K562 (cell line): ENCODE data around the gene DBX1. TPM values are rescaled to one million over a fixed set of nuclear protein-coding genes. Genes with fewer than 3 reads are reported as not detected.

Source experiments
- ATAC-seq: fragments of 200-7000 bp; cut with Tn5 transposase; 3 replicates; pipeline ENCODE4 v1.9.1; 2020; ENCODE audit warnings: moderate library complexity
- BruUV-seq: library from RNA; stranded (reverse); fragments of 400-500 nt; replicated peaks from 2 replicates; lab custom pipeline; 2021; lab: Mats Ljungman, UMichigan
- CTCF ChIA-PET: fragments of 300-600 bp; formaldehyde crosslinking; extraction: SDS; loops from one replicate; lab custom pipeline; 2021; ENCODE audit warnings: low intra/inter-chr PET ratio; lab: Yijun Ruan, JAX
- POLR2A ChIA-PET: fragments of 300-600, 350-650 bp; sonication (Branson Sonifier 250); formaldehyde crosslinking; extraction: SDS; loops from one replicate; lab custom pipeline; 2021; ENCODE audit warnings: antibody characterized with exemption, inconsistent platforms; lab: Yijun Ruan, JAX
- DNase-seq, 4 experiments: peaks; one replicate each; pipeline versions ENCODE4 v3.0.0 to v3.0.0-alpha.2; 2011 to 2018; ENCODE audit warnings: low spot score in 3 of 4, mixed read lengths in 3 of 4; ENCODE audit errors: extremely low read depth in 1 of 4
- FAIRE-seq: peaks from 2 replicates; lab custom pipeline; 2011; peaks lifted over from hg19 to GRCh38; lab: Jason Lieb, UNC
- H2AFZ ChIP-seq: 2 replicates; pipeline ENCODE4 v1.6.0; 2011; ENCODE audit warnings: low read depth, low read length, control low read depth, inconsistent platforms
- H3K27ac ChIP-seq: fragments of 200-600 bp; 3 replicates; pipeline ENCODE4 v1.8.0; 2011; ENCODE audit warnings: low read depth, mild to moderate bottlenecking, control low read depth, inconsistent platforms, low read length, moderate library complexity, mixed read lengths; ENCODE audit errors: extremely low read depth
- H3K27me3 ChIP-seq, 2 experiments: fragments of 300-600 bp in 1 of 2; 2 replicates in 1 of 2; 3 replicates in 1 of 2; pipeline versions ENCODE4 v1.6.0 to v1.8.0; 2011; ENCODE audit warnings: inconsistent platforms in 2 of 2, low read length in 2 of 2, mild to moderate bottlenecking in 1 of 2, mixed read lengths in 1 of 2, moderate library complexity in 1 of 2; ENCODE audit not compliant: control insufficient read depth in 2 of 2, insufficient read depth in 2 of 2
- H3K36me3 ChIP-seq: fragments of 300-600 bp; 3 replicates; pipeline ENCODE4 v1.8.0; 2011; ENCODE audit warnings: mild to moderate bottlenecking, low read length, inconsistent platforms; ENCODE audit not compliant: control insufficient read depth, insufficient read depth
- H3K4me1 ChIP-seq, 2 experiments: fragments of 200-600 bp in 1 of 2; replicated peaks in 1 of 2; 2 replicates in 1 of 2; 3 replicates in 1 of 2; pipeline versions ENCODE4 v1.5.1 to v1.8.0; 2011; ENCODE audit warnings: inconsistent platforms in 2 of 2, low read length in 2 of 2, mild to moderate bottlenecking in 1 of 2, mixed read lengths in 1 of 2, moderate library complexity in 1 of 2; ENCODE audit not compliant: control insufficient read depth in 2 of 2, insufficient read depth in 2 of 2
- H3K4me2 ChIP-seq: 2 replicates; pipeline ENCODE4 v1.6.1; 2011; ENCODE audit warnings: low read length, control low read depth, inconsistent platforms, mixed read lengths; ENCODE audit not compliant: insufficient read depth
- H3K4me3 ChIP-seq: fragments of 200-600 bp; sonication (generic), shearing (Covaris generic); 2 replicates; pipeline ENCODE4 v1.5.1; 2016; ENCODE audit warnings: control low read depth, inconsistent platforms
- H3K79me2 ChIP-seq: fragments of 200-600 bp; 3 replicates; pipeline ENCODE4 v1.8.0; 2011; ENCODE audit warnings: low read length, inconsistent platforms; ENCODE audit not compliant: control insufficient read depth, insufficient read depth
- H3K9ac ChIP-seq, 2 experiments: 2 replicates each; pipeline versions ENCODE4 v1.6.0 to v1.6.1; 2011; ENCODE audit warnings: low read depth in 2 of 2, low read length in 2 of 2, control low read depth in 1 of 2, inconsistent platforms in 1 of 2, mild to moderate bottlenecking in 1 of 2, mixed read lengths in 1 of 2; ENCODE audit not compliant: insufficient read depth in 1 of 2
- H3K9me1 ChIP-seq: one replicate; pipeline ENCODE4 v1.6.0; 2011; ENCODE audit warnings: inconsistent platforms, mild to moderate bottlenecking, low read length, moderate library complexity; ENCODE audit not compliant: control insufficient read depth, insufficient read depth
- H3K9me3 ChIP-seq: replicated peaks from 2 replicates; pipeline ENCODE4 v1.5.1; 2011; ENCODE audit warnings: low read depth, low read length, inconsistent platforms; ENCODE audit not compliant: control insufficient read depth, insufficient read depth
- H4K20me1 ChIP-seq: replicated peaks from 2 replicates; pipeline ENCODE4 v1.6.1; 2011; ENCODE audit warnings: low read length, inconsistent platforms, mixed read lengths; ENCODE audit not compliant: control insufficient read depth, insufficient read depth
- HIVEP1 ChIP-seq: fragments of 250-450 bp; sonication (Bioruptor Pico); IDR thresholded peaks from 2 replicates; pipeline ENCODE4 v1.4.0; 2020; ENCODE audit warnings: mild to moderate bottlenecking
- WGBS: fragments of 100-300 bp; shearing (Covaris generic); methylation state at CpG from one replicate; pipeline ENCODE4 v1.1.6; 2016; ENCODE audit warnings: low coverage, mixed read lengths; ENCODE audit not compliant: insufficient coverage; ENCODE audit errors: missing lambda C conversion rate; 5-methylcytosine and 5-hydroxymethylcytosine counted together
- in situ Hi-C: fragments of 300-500 bp; cut with MboI; formaldehyde crosslinking; loops from 4 replicates; pipeline ENCODE4 v1.15.0; 2018; ENCODE audit warnings: inconsistent platforms, mixed read lengths
- intact Hi-C: fragments of 100-400 bp; cut with micrococcal nuclease; formaldehyde crosslinking; loops from 2 replicates; pipeline ENCODE4 v1.14.2; 2022
- polyA plus RNA-seq, 8 experiments: library from polyadenylated mRNA; depleted of rRNA in 4 of 8; stranded (reverse) in 5 of 8; unstranded in 3 of 8; fragments of >200 nt; fragmentation: Nextera tagmentation in 2 of 8; fragmentation: Illumina TruSeq in 1 of 8; extraction: Ambion mirVana in 2 of 8; extraction: Trizol in 1 of 8; gene quantifications; 2 replicates each; pipeline versions ENCODE4 v1.2.1 to v1.2.3, GENCODE V29; 2011 to 2014; ENCODE audit warnings: inconsistent platforms in 1 of 8, missing spikeins in 1 of 8
- total RNA-seq, 7 experiments: library from RNA; depleted of rRNA in 6 of 7; stranded (reverse); fragments of >200 nt in 6 of 7; fragmentation: Illumina TruSeq in 2 of 7; extraction: Trizol in 2 of 7; gene quantifications; 2 replicates each; pipeline versions ENCODE4 v1.2.1 to v1.2.3, GENCODE V29; 2011 to 2021; ENCODE audit warnings: low replicate concordance in 1 of 7
- TF ChIP-seq, protein P1 (sequence below): fragments of 250-450 bp; sonication (Bioruptor Pico); IDR thresholded peaks from 2 replicates; pipeline ENCODE4 v1.4.0; 2020

The DBX1 gene
- total and polyA plus RNA-seq, 9 of the 15 experiments (the other 6 are each of a cell fraction or from before 2014, with no cell fraction given), result not detected

DNA sequence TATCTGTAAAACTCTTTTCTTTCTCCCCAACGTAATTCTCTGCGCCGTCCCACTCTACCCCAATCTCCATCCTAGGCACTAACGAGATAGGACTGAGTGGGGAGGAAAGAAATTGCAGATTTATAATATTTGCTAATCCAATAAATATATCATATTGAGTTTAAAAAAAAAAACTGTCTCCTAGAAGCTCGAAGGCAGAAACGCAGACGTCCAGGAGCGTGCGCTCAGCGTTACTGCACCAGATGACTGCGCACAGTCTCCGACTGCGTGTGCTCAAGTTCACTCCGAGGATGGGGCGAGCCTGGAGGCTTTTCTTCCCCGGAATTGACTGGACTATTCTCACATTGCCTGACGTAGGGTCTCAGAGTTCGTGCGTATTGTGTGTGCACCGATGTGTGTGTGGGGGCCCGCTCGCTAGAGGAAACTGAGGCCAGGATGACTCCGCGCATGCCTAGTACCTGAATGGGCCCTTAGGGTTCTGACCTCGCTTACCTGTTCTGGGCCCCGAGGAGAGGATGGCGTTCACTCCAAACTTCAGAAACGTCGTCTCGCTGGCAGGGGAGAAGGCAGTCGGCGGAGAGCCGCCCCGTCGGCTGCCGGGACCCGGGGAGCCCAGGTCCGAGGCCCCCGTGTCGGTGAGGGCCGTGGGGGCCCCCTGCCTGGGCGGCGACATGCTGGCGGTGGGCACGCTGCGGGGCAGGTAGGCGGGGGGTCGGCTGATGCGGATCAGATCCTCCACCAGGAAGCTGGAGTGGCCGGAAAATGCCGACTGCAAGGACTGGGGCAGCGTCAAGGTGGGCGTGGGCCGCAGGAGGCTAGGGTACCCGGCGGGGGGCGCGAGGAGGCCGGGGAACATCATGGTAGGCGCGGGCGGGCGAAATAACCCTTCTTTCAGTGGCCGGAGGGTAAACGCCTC is 551 bp downstream of the DBX1 start:
- ChIA-PET POLR2A (interaction anchor here (0.6 kb wide), 1 partner anchor 414 kb away, joined by 4 read pairs; no protein-coding TSS in a partner anchor), CTCF (no interaction called here)
- intact Hi-C loops, result no loop called here
- in situ Hi-C loops, result no loop called here
- H3K36me3 ChIP-seq, result no peaks in the 10 kb centered on the region
- H3K27me3 ChIP-seq, result peaks cover 61 to 66% of the 10 kb centered on the region in 2 experiments
- H3K9ac ChIP-seq, result no peak overlapping the region
- no peaks in the 10 kb centered on the region for H3K9me1 ChIP-seq
- no peak overlapping the region for H3K27ac ChIP-seq
- H3K4me2 ChIP-seq, result no peak overlapping the region
- 8% methylated on average over 36 of the region's 65 CpGs for WGBS
- BruUV-seq, result no TSS peak
- H3K4me3 ChIP-seq, result no peak overlapping the region
- peaks cover 0 to 22% of the 10 kb centered on the region in 2 experiments; a peak in 2 of 5 replicates for H3K4me1 ChIP-seq
- FAIRE-seq (no peak), DNase-seq (no peak), ATAC-seq (no peak)
- H2AFZ ChIP-seq, result no peak overlapping the region
- H3K79me2 ChIP-seq, result no peaks in the 10 kb centered on the region
- H3K9me3 ChIP-seq, result no peaks in the 10 kb centered on the region
- TF ChIP-seq HIVEP1 (CRISPR knock-in tag), result no peak
- TF ChIP-seq, protein P1, sequence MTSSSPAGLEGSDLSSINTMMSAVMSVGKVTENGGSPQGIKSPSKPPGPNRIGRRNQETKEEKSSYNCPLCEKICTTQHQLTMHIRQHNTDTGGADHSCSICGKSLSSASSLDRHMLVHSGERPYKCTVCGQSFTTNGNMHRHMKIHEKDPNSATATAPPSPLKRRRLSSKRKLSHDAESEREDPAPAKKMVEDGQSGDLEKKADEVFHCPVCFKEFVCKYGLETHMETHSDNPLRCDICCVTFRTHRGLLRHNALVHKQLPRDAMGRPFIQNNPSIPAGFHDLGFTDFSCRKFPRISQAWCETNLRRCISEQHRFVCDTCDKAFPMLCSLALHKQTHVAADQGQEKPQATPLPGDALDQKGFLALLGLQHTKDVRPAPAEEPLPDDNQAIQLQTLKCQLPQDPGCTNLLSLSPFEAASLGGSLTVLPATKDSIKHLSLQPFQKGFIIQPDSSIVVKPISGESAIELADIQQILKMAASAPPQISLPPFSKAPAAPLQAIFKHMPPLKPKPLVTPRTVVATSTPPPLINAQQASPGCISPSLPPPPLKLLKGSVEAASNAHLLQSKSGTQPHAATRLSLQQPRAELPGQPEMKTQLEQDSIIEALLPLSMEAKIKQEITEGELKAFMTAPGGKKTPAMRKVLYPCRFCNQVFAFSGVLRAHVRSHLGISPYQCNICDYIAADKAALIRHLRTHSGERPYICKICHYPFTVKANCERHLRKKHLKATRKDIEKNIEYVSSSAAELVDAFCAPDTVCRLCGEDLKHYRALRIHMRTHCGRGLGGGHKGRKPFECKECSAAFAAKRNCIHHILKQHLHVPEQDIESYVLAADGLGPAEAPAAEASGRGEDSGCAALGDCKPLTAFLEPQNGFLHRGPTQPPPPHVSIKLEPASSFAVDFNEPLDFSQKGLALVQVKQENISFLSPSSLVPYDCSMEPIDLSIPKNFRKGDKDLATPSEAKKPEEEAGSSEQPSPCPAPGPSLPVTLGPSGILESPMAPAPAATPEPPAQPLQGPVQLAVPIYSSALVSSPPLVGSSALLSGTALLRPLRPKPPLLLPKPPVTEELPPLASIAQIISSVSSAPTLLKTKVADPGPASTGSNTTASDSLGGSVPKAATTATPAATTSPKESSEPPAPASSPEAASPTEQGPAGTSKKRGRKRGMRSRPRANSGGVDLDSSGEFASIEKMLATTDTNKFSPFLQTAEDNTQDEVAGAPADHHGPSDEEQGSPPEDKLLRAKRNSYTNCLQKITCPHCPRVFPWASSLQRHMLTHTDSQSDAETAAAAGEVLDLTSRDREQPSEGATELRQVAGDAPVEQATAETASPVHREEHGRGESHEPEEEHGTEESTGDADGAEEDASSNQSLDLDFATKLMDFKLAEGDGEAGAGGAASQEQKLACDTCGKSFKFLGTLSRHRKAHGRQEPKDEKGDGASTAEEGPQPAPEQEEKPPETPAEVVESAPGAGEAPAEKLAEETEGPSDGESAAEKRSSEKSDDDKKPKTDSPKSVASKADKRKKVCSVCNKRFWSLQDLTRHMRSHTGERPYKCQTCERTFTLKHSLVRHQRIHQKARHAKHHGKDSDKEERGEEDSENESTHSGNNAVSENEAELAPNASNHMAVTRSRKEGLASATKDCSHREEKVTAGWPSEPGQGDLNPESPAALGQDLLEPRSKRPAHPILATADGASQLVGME (CRISPR knock-in tag), result no peak
- H4K20me1 ChIP-seq, result no peaks in the 10 kb centered on the region
